Gastrocnemius medialis (tissue), 4 donors: ENCODE measurements around the gene NCOA3.

Experiments used
- CTCF ChIP-seq, 5 experiments: fragments of 450-650 bp in 3 of 5; fragments of 200-600 bp in 2 of 5; sonication (generic) in 2 of 5; IDR thresholded peaks in 4 of 5; conservative IDR thresholded peaks in 1 of 5; 1 replicate in 4 of 5; 2 replicates in 1 of 5; pipeline ENCODE4 v1.5.1; 2016 to 2019; ENCODE audit warnings: antibody characterized with exemption in 5 of 5, mild to moderate bottlenecking in 3 of 5, moderate library complexity in 3 of 5
- POLR2A ChIP-seq, 2 donors: fragments of 450-650 bp; IDR thresholded peaks; one replicate each; pipeline ENCODE4 v1.6.1; 2017; ENCODE audit warnings: antibody characterized with exemption in 2 of 2, mild to moderate bottlenecking in 2 of 2, moderate library complexity in 2 of 2

GRCh38 chr20:47465335-47466090, 36.2 kb upstream of the NCOA3 start:
- TF ChIP-seq CTCF (IDR thresholded peaks at IDR 0.05 in 4 of 5, conservative IDR thresholded peaks at IDR 0.05 in 1 of 5) (no peak), POLR2A (IDR thresholded peaks at IDR 0.05) (no peak)
